ENCODE measurements around the gene SEBOX.
A peak's percentile ranks its signal among the peaks of the same experiment; 100 is the strongest.

Gene SEBOX

GRCh38 chr17:28396635-28397239 is 31.7 kb upstream of the SEBOX start:
- peaks cover 17 to 18% of the 10 kb centered on the region in 2 experiments for H3K4me1 ChIP-seq (ENCODE audit: control insufficient read depth in 1 of 2, insufficient read depth in 2 of 2, low read length in 2 of 2)
- no peak overlapping the region for H3K27ac ChIP-seq (ENCODE audit: low read depth, low read length)
- no peak overlapping the region for H2BK12ac ChIP-seq (ENCODE audit: low read length)
- no peak overlapping the region for H3K4ac ChIP-seq (ENCODE audit: low read depth, low read length)
- no CpG with 5 or more reads among the region's 6 CpGs for WGBS (ENCODE audit: extremely low coverage, insufficient coverage, insufficient read length)
- peaks cover 3% of the 10 kb centered on the region for H3K79me1 ChIP-seq (ENCODE audit: low read length)
- H4K8ac ChIP-seq (ENCODE audit: low read depth, low read length), result no peak overlapping the region
- H3K9me3 ChIP-seq (ENCODE audit: insufficient read depth, low read depth, low read length), result no peaks in the 10 kb centered on the region
- H3K4me3 ChIP-seq (ENCODE audit: low read depth, low read length), result peak overlapping the region; percentile 23
- no peak overlapping the region for H2BK5ac ChIP-seq (ENCODE audit: low read depth, low read length, poor library complexity)
- H4K91ac ChIP-seq (ENCODE audit: low read depth, low read length), result no peak overlapping the region
- no peak overlapping the region for H4K12ac ChIP-seq (ENCODE audit: low read depth, low read length)
- no peak overlapping the region for H2BK120ac ChIP-seq (ENCODE audit: insufficient read depth, low read length, poor library complexity)
- H3K14ac ChIP-seq (ENCODE audit: low read length), result no peak overlapping the region
- H2AFZ ChIP-seq (ENCODE audit: insufficient read depth, low read length, poor library complexity), result no peak overlapping the region
- H3K23ac ChIP-seq (ENCODE audit: low read length), result no peak overlapping the region
- H3K27me3 ChIP-seq (ENCODE audit: insufficient read depth, low read length), result no peaks in the 10 kb centered on the region
- no peak overlapping the region for H2AK5ac ChIP-seq (ENCODE audit: low read length)
- no peak overlapping the region for H3K18ac ChIP-seq (ENCODE audit: low read length)
- H3K4me2 ChIP-seq (ENCODE audit: low read length), result no peak overlapping the region
- H3K36me3 ChIP-seq (ENCODE audit: control insufficient read depth in 1 of 2, insufficient read depth in 2 of 2, low read length in 2 of 2), result no peaks in the 10 kb centered on the region
- H3K9ac ChIP-seq (ENCODE audit: low read length), result no peak overlapping the region
- DNase-seq, result no peak
- no peaks in the 10 kb centered on the region for H3K79me2 ChIP-seq (ENCODE audit: control insufficient read depth, insufficient read depth, low read length, poor library complexity)

DNA sequence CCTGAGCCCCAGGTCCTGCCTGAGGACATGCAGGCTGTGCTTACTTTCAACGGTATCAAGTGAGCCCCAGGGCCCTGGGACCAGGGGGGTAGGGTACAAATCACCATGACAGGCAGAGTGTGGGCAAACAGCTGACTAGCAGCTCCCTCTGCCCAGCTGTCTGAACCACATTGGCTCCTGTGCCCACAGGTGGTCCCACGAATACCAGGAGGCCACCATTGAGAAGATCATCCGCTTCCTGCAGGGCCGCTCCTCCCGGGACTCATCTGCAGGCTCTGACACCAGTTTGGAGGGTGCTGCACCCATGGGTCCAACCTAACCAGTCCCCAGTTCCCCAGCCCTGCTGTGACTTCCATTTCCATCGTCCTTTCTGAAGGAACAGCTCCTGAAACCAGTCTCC is 31.0 kb upstream of the SEBOX start:
- Histone ChIP-seq H3K36me3 (ENCODE audit: control insufficient read depth in 1 of 2, insufficient read depth in 2 of 2, low read length in 2 of 2) (no peaks in the 10 kb centered on the region), H3K18ac (ENCODE audit: low read length) (no peak overlapping the region), H3K14ac (ENCODE audit: low read length) (peak overlapping the region; percentile 26), H3K79me2 (ENCODE audit: control insufficient read depth, insufficient read depth, low read length, poor library complexity) (no peaks in the 10 kb centered on the region), H4K8ac (ENCODE audit: low read depth, low read length) (no peak overlapping the region), H2BK5ac (ENCODE audit: low read depth, low read length, poor library complexity) (no peak overlapping the region), H3K9me3 (ENCODE audit: insufficient read depth, low read depth, low read length) (no peaks in the 10 kb centered on the region), H3K4ac (ENCODE audit: low read depth, low read length) (no peak overlapping the region), H4K12ac (ENCODE audit: low read depth, low read length) (no peak overlapping the region), H3K79me1 (ENCODE audit: low read length) (peaks cover 3% of the 10 kb centered on the region), H3K27me3 (ENCODE audit: insufficient read depth, low read length) (no peaks in the 10 kb centered on the region), H3K27ac (ENCODE audit: low read depth, low read length) (no peak overlapping the region), H2AK5ac (ENCODE audit: low read length) (no peak overlapping the region), H3K4me3 (ENCODE audit: low read depth, low read length) (no peak overlapping the region), H2AFZ (ENCODE audit: insufficient read depth, low read length, poor library complexity) (no peak overlapping the region), H3K4me2 (ENCODE audit: low read length) (no peak overlapping the region), H3K23ac (ENCODE audit: low read length) (no peak overlapping the region), H2BK12ac (ENCODE audit: low read length) (no peak overlapping the region), H4K91ac (ENCODE audit: low read depth, low read length) (no peak overlapping the region), H2BK120ac (ENCODE audit: insufficient read depth, low read length, poor library complexity) (no peak overlapping the region), H3K9ac (ENCODE audit: low read length) (no peak overlapping the region), H3K4me1 (ENCODE audit: control insufficient read depth in 1 of 2, insufficient read depth in 2 of 2, low read length in 2 of 2) (peaks cover 17 to 18% of the 10 kb centered on the region in 2 experiments)
- no CpG with 5 or more reads among the region's 6 CpGs for WGBS (ENCODE audit: extremely low coverage, insufficient coverage, insufficient read length)
- DNase-seq, result no peak

GRCh38 chr17:28395426-28395825 is 30.4 kb upstream of the SEBOX start:
- Histone ChIP-seq H3K9me3 (ENCODE audit: insufficient read depth, low read depth, low read length) (no peaks in the 10 kb centered on the region), H3K23ac (ENCODE audit: low read length) (no peak overlapping the region), H3K4me1 (ENCODE audit: control insufficient read depth in 1 of 2, insufficient read depth in 2 of 2, low read length in 2 of 2) (peaks cover 17 to 18% of the 10 kb centered on the region in 2 experiments), H3K79me1 (ENCODE audit: low read length) (peaks cover 3% of the 10 kb centered on the region), H4K8ac (ENCODE audit: low read depth, low read length) (no peak overlapping the region), H3K79me2 (ENCODE audit: control insufficient read depth, insufficient read depth, low read length, poor library complexity) (no peaks in the 10 kb centered on the region), H3K4me3 (ENCODE audit: low read depth, low read length) (no peak overlapping the region), H3K36me3 (ENCODE audit: control insufficient read depth in 1 of 2, insufficient read depth in 2 of 2, low read length in 2 of 2) (no peaks in the 10 kb centered on the region), H3K4me2 (ENCODE audit: low read length) (no peak overlapping the region), H3K27ac (ENCODE audit: low read depth, low read length) (no peak overlapping the region), H2AFZ (ENCODE audit: insufficient read depth, low read length, poor library complexity) (no peak overlapping the region), H3K9ac (ENCODE audit: low read length) (no peak overlapping the region), H4K91ac (ENCODE audit: low read depth, low read length) (no peak overlapping the region), H4K12ac (ENCODE audit: low read depth, low read length) (no peak overlapping the region), H3K27me3 (ENCODE audit: insufficient read depth, low read length) (no peaks in the 10 kb centered on the region), H2BK5ac (ENCODE audit: low read depth, low read length, poor library complexity) (no peak overlapping the region), H3K14ac (ENCODE audit: low read length) (no peak overlapping the region), H2AK5ac (ENCODE audit: low read length) (no peak overlapping the region), H2BK12ac (ENCODE audit: low read length) (peak overlapping the region; percentile 6), H3K4ac (ENCODE audit: low read depth, low read length) (no peak overlapping the region), H3K18ac (ENCODE audit: low read length) (no peak overlapping the region), H2BK120ac (ENCODE audit: insufficient read depth, low read length, poor library complexity) (no peak overlapping the region)
- DNase-seq, result no peak
- no CpG with 5 or more reads among the region's 2 CpGs for WGBS (ENCODE audit: extremely low coverage, insufficient coverage, insufficient read length)

DNA sequence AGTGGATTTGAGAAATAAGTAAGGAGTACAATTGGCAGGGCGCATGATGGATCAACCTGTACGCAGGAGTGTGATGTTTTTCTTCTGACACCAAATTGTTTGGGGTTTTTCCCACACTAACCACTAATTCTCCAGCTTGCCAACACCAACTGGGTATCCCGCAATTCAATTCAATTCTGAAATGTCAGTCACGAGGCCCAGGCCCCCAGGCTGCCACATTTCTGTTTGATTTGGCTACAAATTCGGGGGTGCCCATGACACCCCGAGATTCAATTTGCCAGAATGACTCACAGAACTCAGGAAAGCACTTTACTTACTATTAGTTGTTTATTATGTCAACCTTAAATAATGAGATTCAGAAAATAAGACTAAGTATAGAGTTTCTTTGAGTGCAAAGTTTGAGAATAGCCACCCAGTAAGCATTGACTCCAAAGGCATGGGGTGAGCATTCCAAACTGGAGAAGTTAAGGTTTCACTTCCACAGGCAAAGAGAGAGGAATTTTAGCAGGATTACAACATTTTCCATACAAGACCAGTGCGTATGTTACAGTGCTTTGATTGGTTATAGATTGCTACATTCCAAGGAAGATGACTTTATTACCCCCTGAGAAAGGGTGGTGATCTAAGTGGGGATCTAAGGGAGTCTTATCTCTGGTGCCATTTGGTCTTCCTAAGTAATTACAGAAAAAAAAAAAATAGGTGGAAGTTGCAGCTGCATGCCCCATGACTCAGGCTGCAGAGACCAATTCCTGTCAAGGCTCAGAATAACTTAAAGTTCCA is 29.5 kb upstream of the SEBOX start:
- no peak overlapping the region for H2BK12ac ChIP-seq (ENCODE audit: low read length)
- no peak overlapping the region for H3K23ac ChIP-seq (ENCODE audit: low read length)
- H3K9me3 ChIP-seq (ENCODE audit: insufficient read depth, low read depth, low read length), result no peaks in the 10 kb centered on the region
- no peak overlapping the region for H2BK120ac ChIP-seq (ENCODE audit: insufficient read depth, low read length, poor library complexity)
- H2AK5ac ChIP-seq (ENCODE audit: low read length), result no peak overlapping the region
- no peak overlapping the region for H2BK5ac ChIP-seq (ENCODE audit: low read depth, low read length, poor library complexity)
- no peak overlapping the region for H4K8ac ChIP-seq (ENCODE audit: low read depth, low read length)
- no peak overlapping the region for H3K18ac ChIP-seq (ENCODE audit: low read length)
- no peak overlapping the region for H4K12ac ChIP-seq (ENCODE audit: low read depth, low read length)
- no peak overlapping the region for H3K27ac ChIP-seq (ENCODE audit: low read depth, low read length)
- peak in 1 of 2 donors; percentile 49 for DNase-seq
- no peak overlapping the region for H3K4me3 ChIP-seq (ENCODE audit: low read depth, low read length)
- no peak overlapping the region for H3K4me2 ChIP-seq (ENCODE audit: low read length)
- H4K91ac ChIP-seq (ENCODE audit: low read depth, low read length), result no peak overlapping the region
- peaks cover 17 to 18% of the 10 kb centered on the region in 2 experiments for H3K4me1 ChIP-seq (ENCODE audit: control insufficient read depth in 1 of 2, insufficient read depth in 2 of 2, low read length in 2 of 2)
- H2AFZ ChIP-seq (ENCODE audit: insufficient read depth, low read length, poor library complexity), result no peak overlapping the region
- H3K9ac ChIP-seq (ENCODE audit: low read length), result no peak overlapping the region
- no peak overlapping the region for H3K4ac ChIP-seq (ENCODE audit: low read depth, low read length)
- no CpG with 5 or more reads among the region's 7 CpGs for WGBS (ENCODE audit: extremely low coverage, insufficient coverage, insufficient read length)
- H3K79me2 ChIP-seq (ENCODE audit: control insufficient read depth, insufficient read depth, low read length, poor library complexity), result no peaks in the 10 kb centered on the region
- no peaks in the 10 kb centered on the region for H3K27me3 ChIP-seq (ENCODE audit: insufficient read depth, low read length)
- no peaks in the 10 kb centered on the region for H3K36me3 ChIP-seq (ENCODE audit: control insufficient read depth in 1 of 2, insufficient read depth in 2 of 2, low read length in 2 of 2)
- no peak overlapping the region for H3K14ac ChIP-seq (ENCODE audit: low read length)
- H3K79me1 ChIP-seq (ENCODE audit: low read length), result peaks cover 3% of the 10 kb centered on the region

Data from trophoblast cell (in vitro differentiated cells and primary cell).